UCSD-AML1 (cell line): ENCODE results near the gene TTC16.

Experiments
- DNase-seq: peaks from one replicate; lab custom pipeline; 2025; ENCODE audit not compliant: unreplicated experiment; lab: John Stamatoyannopoulos, UW

Gene TTC16

DNA sequence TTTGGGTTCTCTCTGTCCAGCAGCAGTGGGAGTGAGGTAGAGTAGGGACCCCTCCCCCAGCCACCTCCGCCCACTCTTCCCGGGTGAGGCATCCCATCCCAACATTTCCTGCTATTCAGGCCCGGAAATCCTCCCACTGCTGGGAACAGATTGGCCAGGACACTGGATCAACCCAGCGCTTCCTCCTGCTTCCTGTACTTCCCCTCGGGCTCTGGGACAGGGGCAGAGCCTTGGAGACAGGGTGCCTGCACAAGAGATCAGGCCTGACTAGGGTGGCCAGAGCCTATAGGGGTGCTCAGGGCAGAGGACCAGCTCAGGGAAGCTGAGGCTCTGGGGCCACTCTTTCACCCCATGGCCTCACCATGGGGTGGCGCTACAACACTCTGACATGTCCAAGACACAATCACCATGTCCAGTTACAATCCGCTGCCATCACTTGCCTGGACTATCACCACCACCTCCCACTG lies 48.1 kb downstream of the TTC16 start:
- DNase-seq: peak; percentile 73

DNA sequence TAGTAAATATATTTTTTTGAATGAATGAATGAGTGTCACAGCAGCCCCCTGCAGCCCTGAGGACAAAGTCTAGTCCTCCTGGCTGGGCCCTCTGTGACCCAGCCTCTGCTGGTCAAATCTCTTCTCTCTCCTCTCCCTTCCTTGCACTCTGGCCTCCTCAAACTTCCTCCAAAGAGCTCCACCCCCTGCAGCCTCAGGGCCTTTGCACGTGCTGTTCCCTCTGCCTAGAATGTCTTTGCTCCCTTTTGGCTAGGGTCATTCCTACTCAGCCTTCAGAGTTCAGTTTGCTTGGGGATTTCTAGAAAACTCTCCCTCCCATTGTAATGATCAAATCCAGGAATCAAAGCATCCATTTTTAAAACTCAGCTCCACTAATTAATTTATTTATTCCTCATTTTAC lies 49.5 kb downstream of the TTC16 start:
- DNase-seq: no peak

DNA sequence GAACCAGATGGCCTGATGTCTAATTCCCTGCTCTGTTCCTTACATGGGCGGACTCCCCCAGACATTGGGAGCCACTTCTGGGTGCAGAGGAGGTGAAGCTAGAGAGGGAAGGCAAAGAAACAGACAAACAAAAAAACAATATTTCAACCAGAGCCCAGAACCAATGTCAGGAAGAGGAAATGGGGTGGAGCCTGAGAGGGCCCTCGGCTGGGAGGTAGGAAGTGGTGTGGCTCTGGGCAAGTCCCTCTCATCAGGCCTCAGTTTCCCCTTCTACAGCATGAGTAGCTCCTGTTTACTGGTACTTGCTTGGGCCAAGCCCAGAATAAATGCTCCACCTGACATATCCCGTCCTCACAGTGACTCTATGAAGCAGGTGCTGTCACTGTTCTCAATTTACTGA lies 51.5 kb downstream of the TTC16 start:
- no peak for DNase-seq

DNA sequence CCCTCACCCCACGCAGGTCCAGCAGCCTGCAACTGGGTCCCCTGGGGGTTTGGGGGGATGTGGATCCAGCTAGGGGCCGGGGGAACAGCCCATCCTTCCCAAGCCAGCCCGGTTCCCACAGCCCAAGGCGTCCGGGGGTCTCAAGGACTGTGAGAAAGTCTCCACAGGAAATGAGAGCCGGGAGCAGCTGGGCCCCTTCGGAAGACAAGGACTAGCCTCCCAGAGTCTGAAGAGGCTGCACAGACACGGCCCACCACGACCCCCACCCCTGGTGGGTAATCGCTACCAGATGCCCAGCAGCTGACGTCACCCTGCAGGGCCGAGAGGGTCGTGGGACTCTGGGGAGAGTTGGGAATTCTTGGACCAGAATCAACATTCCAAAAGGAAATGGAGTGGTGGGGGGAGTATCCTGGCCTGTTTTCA lies 52.0 kb downstream of the TTC16 start:
- no peak for DNase-seq

DNA sequence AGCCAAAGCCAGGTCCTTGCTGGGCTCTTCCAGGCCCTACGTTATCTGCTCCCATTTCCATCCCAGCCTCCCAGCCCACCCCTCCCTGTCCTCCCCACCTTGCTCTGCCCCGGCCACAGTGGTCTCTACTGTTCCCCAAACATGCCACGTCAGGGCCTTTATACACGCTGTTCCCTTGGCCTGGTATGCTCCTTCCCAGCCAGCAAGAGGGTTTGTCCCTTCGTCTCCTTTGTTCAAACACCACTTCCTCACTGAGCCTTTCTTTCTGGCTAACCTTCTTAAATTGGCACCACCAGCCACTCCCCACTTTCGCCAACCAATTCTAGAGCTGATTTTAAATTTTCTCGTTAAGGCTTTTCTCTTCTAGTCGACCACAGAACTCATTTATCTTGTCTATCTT lies 52.8 kb downstream of the TTC16 start:
- DNase-seq: no peak

DNA sequence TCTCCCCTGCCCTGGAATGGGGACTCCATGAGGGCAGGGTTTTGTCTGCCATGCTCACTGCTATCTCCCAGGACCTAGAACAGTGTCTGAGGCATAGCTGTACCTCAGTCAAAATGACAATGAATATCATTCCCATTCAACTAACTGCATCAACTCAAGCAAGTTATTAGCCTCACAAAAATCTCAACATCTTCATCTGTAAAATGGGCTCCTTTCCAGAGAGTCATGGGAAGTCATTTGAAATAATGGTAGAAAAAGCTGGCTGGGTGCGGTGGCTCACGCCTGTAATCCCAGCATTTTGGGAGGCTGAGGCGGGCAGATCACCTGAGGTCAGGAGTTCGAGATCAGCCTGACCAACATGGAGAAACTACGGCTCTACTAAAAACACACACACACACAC lies 53.2 kb downstream of the TTC16 start:
- DNase-seq: no peak

DNA sequence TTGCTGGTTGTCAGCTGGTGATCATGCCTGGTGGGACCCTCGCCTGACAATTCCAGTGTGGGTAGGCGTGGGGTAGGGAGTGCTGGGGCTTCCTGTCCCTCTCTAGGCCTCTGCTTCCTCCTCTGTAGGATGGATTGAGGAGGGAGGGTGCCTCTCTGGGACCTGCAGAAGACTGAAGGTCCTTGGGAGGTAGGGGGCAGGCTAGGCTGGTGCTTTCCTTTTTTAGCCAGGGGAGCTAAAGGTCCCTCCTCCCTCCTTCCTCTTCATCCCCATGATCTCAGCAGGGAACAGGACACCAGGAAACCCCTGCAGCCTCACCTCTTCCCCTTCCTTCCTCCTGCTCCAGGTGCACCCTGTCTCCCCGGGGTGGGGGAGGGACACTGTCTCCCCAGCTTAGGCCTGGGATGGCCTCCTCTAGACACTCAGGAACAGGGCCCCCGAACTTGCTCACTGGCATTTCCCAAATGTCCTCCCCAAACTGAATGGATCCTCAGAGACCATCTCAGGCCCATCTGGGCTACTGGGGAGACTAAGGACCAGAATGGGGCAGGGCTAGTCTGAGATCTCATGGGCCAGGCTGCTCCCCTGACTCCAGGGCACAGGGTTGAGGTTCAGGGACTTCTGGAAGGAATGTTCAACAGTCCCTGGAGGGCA lies 54.2 kb downstream of the TTC16 start:
- peak; percentile 64 for DNase-seq

DNA sequence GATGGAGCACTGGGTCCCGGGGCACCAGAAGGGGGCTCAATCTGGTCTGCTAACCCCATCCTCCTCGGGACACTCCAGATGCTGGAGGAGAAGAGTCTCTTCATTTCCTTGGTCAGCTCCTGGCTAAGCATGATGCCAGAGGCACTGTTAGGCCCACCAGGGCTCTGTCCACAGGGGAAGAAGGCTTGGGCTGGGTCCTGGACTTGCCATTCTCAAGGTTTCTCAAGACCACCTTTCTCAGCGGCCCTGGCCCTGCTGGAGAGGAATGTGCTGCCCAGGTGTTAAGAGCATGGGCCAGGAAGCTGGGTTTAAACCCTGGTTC lies 54.7 kb downstream of the TTC16 start:
- DNase-seq: no peak

DNA sequence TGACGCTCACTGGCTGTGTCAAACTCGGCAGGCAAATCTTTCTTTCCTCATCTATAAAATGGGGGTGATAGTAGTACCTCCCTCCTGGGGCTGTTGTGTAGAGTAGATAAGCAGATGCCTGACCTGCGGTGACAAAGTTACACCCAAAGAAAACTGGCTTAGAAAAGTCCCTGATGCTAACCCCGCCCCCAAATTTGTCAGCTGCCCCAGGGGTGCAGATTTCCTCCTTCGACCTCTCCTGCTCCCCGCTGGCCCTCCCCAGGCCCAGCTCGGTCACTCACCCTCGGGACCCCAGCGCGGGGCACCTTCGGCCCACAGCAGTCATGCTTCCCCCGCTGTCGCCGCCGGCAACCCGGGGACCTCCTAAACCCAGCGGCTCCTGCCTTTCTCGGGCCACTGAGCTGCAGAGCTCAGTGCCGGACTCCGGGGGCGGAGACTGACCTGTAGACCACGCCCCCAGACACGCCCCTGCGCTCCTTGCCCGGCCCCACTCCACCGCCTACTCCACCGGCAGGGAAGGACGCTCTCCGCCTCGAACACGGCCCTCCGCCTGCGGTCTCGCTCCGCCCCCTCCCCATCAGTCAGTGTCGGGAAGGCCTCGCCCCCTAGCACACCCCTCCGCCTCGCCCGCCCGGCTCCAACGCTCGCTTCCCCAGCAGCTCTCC lies 55.2 kb downstream of the TTC16 start:
- peak; percentile 99 for DNase-seq

DNA sequence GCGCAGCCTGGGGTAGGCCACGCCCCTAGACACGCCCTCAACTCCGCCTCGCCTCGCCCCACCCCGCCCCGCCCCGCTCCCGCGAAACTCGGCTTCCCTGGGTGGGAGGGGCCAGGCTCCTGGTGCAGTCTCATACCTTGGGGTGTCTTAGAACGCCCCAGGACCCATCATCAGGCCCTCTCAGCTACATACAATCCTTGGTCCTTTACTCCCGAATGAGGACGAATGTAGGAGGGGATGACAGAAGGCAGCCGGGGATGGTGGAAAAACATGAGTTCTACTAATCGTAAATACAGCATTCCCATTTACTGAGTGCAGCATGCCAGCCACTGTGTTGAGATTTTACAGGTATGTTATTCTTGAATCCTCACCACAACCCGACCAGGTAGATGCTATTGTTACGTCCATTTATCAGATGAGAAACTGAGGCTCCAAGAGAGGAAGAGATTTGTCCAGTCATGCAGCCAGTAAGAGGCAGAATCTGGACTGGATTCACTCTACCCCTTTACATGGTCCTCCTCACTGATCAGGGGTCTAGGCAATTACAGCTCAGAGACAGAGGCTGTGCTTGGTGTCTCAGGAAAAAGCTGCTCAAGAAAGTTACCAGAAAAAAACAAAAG lies 55.8 kb downstream of the TTC16 start:
- DNase-seq: no peak

DNA sequence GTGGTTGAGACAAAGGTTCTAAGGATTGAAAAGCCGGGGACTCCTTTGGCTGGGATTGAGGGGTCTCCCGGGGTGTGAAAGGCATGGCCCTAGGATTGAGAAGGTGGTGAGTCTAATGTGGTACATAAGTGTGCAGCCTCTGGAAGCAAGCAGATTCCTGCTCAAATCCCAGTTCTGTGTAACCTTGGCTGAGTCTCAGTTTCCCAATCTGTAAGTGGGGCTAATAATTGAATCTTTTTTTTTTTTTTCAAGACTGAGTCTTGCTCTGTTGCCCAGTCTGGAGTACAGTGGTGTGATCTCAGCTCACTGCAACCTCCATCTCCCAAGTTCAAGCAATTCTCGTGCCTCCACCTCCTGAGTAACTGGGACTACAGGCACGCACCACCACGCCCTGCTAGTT lies 56.7 kb downstream of the TTC16 start:
- no peak for DNase-seq

DNA sequence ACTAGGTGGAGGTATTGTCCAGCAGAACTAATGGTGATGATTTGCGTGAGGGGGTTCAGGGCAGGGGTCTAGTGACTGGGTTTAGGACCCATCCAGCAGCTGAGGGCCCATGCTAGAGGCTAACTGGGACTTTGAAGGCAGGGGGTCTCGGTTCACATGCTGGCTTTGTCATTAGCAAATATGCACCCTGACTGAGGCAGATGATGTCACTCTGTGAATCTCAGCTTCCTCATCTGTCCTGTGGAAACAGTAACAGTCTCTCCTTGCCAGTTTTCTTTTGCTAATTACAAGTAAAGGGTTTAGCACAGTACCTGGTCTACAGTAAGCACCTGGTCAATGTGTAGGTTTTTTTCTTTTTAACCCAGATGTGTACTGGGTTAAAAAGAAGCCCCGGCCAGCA lies 57.4 kb downstream of the TTC16 start:
- DNase-seq: no peak

DNA sequence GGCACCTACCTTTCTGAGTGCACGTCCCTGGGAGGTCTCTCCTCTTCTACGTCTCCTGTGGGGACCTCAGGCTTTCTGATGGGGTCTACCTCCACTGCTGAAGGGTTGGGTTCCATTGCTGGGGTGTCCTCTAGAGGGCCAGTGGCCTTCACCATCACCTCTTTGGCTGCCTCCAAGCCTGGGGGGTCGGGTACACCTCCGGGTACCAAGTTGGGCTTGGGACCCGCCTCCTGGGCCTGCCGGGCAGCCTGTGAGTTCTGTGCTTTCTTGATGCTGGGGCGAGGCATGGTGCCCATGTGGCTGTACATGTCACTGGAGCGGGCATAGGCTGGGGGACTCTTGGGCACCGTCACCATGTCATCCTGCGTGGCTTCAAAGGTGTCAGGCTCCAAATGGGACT lies 58.1 kb downstream of the TTC16 start:
- no peak for DNase-seq

DNA sequence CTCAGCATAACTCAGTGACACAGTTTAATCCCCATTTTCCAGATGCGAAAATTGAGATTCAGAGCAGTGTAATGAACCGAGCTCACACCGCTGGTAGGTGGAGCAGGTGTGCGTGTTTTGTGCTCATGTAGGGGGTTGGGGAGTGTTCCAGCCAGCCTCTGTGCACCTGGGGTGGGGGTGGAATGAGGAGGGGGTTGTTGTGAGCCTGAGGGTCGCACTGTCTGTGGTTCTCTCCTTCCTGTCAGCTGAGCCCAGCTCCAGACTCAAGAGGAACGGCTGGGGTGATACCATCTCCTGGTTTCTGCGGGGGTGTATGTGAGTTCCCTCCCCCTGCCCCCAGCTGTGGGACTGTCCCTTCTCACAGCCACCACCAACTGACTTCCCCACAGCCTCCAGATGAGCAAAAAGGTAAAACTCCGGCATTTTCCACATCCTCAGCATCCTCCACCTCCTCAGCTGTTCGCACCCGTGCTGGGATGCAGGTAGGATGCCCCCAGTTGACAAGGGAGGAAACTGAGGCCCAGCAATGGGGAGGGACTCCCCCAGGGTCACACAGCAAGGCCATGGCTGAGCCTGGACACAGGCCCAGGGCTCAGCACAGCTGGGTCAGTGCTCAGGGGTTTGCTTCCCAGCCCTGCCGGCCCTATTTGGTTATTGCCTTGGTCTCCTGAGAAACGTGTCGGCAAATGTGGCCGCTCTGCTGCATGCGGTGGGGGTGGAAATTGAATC lies 60.5 kb downstream of the TTC16 start:
- DNase-seq: peak; percentile 79

DNA sequence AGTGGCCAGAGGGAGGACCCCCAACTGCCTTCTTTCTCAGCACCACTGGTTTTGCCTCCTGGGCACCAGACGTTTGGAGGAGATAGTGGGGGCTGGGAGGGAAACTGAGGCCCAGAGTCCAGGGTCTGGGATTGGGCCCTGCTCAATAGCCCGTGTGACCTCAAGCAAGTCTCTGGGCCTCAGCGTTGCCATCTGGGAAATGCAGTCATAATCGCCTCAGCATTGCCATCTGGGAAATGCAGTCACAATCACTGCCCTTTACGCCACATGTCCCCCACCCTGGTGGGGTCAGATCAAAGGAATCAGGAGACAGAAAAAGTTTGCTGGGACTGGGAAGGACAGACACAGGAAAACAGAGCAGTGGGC lies 61.0 kb downstream of the TTC16 start:
- no peak for DNase-seq

DNA sequence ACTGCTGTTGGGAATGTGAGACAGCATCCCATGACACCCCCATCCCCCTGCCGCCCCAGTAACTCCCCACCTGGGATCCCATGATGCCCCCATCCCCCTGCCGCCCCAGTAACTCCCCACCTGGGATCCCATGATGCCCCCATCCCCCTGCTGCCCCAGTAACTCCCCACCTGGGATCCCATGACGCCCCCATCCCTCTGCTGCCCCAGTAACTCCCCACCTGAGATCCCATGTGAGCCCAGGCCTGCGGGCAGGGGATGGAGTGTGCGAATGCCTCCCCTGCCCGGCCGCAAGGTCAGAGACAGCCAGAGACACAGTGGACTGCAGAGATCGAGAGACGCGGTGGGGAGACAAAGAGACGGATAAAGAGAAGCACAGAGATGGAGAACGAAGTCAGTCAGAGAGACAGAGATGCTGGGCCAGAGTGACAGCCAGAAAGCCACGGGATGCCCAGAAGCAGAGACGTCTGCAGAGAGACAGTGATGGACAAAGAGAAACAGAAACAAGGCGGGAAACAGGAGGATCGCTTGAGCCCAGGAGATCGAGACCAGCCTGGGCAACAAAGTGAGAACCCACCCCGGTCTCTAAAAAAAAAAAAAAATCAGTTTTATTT lies 61.6 kb downstream of the TTC16 start:
- no peak for DNase-seq

DNA sequence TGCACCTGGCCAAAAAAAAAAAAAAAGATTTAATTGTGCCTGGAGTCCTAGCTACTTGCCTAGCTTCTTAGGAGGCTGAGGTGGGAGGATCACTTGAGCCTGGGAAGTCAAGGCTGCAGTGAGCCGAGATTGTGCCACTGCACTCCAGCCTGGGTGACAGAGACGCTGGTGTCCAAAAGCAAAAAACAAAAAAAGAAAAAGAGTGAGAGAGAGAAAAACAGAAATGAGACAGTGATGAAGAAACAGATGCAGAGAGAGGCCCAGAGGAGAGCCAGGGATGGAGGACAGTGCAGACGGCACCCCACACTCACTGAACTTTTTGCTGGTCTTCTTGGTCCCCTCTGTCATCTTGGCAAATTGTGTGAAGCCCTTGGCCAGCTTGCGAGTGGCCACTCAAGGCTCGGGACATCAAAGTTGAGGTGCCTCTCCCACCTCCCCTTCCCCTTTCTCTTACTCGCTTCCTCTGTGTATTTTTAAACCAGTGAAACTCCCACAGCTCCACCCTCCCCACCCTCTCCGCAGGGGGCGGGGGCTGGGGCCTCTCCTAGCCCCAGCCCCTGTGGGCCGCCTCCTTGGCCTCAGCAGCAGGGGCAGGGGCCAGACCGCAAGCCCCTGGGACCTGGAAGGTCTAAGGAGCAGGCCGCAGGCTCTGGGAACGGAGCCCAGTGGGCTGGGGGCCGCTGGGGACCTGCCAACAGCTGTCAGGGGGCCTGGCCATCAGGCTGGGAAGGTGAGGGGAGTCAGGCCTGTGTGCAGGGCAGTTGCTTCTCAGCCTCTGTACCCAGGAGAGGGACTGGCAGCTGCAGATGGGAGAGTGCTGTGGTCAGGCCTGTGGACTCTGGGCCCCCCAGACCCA lies 62.6 kb downstream of the TTC16 start, which contains the start of gene SH2D3C:
Gene SH2D3C (minus strand): TSS at position 387 of the 856 bp plus-strand sequence. CDS start 39 bp downstream, at position 348.
- DNase-seq: peak; percentile 85

DNA sequence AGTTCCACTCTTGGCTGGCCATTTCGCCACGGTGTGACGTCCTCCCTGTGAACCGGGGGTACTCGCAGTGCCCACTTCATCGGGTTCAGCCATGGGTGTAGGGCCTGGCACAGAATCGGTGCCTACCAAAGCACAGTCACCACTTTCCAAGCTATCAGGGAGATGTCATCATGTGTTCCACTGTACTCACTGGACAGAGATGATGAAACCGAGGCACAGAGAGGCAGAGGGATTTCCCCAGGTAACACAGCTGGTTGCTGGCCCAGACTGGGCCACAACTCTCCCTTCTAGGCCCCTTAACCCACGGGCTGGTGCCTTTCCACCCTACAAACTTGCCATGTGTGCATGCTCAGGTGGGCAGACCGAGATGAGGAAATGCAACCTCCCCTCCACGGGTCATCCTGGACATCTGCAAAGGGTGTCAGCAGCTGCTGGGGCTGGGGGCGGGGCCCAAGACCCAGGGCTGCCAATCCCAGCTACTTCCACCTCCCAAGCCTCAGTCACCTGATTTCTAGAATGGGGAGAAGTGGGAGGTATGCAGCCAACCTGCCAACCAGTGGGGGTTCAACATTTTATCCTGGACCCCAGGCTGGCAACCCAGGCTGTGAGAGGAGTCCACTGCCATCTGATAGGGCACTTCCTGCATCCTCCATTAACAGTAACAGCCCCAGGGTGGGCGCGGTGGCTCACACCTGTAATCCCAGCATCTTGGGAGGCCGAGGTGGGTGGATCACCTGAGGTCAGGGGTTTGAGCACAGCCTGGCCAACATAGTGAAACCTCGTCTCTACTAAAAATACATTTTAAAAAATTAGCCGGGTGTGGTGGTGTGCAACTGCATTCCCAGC lies 63.5 kb downstream of the TTC16 start:
- DNase-seq: peak; percentile 54

DNA sequence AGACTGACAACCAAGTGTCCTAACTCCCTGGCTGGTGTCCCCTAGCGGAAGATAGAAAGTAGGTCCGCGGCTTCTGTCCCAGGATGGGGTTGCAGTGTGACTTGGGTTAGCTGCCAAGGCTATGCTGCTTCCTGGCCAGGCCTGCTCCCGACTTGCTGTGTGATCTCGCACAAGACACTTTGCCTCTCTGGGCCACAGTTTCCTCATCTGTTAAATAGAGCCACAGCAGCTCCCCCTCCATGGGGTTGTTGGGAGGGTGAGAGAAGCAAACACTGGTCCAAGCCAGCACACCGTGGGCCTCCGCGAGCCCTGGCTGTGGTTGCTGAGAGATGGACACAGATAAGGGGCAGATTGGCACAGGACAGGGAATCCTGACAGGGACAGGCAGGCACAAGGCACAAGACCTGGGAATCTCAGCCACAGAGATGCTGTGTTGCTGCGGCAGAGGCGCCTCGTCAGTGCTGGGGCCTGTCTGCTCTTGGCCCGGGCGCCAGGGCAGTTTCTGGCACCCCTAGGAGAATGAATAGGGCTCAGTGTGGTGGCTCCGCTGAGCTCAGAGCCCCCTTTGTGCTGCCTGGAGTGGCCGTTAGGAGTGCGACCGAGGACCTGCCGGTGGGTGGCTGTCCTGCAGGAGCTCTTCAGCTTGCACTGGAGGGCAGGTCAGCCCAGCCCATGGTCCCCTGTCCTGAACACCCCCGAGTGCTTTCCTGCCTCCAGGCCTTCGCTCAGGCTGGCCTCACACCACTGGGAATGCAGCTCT lies 64.4 kb downstream of the TTC16 start:
- no peak for DNase-seq
